NCI-H128 (cell line): Measurements from ENCODE around the gene FAT1.
A peak's percentile ranks its signal among the peaks of the same experiment; 100 is the strongest.

Source experiments
- DNase-seq: peaks from one replicate; lab custom pipeline; 2025; ENCODE audit not compliant: unreplicated experiment; lab: John Stamatoyannopoulos, UW

The FAT1 gene

DNA sequence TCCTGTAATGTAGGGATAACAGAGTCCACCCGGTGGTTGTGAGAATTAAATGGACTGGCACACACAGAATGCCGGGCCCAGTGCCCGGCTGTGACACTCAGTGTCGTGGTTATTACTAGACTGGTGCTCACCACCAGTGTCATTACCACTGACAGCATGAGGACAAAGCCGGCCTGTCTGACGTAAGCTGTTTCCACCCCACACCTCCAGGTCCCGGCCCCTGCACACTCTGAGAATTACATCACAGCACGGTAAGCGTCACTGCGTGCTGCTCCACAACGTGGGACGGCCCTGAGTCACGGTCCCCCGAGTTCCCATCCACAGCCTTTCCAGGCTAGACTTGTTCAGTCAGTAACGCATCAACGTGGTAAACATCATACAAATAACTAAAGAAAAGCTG is 22.9 kb downstream of the FAT1 start:
- no peak for DNase-seq

DNA sequence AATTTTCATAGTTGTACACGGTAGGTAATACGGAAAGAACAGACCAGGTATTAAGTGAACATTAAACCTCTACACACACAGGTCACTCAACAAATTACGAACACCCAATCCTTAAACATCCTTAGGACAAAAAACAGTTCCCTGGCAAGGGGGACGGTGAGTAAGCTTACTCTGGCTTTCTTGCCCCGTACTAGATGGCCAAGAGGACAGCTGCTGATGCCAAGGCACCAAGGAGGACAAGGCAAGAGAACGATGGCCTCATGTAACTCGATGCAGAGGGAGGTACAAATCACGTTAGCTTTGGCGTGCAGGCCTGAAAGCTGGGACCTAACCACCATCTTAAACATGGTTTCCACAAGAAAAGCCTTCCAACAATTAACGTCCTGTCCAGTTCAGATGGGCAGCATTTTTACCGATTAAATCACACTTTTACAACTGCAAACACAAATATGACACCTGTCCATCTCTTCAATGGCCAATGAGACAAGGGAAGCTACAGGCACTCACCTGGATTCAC is 23.7 kb downstream of the FAT1 start:
- DNase-seq, result no peak

DNA sequence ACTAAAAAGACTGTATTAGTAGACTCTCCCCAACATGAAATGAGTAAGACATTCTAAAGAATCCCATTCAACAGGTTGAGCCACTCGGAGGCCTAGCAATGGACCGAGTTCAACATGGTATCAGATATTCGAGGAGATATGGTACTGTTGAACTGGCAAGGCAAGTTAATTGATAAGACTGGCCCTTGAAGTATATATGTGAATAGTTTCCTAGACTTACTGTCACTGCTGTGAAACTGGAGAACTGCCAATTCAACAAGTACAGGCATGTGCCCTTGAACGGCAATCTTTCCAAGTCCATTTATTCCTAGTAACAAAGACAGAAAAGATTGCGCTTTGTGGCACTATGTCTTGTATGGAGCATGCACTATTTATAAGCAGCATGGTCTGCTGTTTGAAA is 24.4 kb downstream of the FAT1 start:
- DNase-seq, result no peak

DNA sequence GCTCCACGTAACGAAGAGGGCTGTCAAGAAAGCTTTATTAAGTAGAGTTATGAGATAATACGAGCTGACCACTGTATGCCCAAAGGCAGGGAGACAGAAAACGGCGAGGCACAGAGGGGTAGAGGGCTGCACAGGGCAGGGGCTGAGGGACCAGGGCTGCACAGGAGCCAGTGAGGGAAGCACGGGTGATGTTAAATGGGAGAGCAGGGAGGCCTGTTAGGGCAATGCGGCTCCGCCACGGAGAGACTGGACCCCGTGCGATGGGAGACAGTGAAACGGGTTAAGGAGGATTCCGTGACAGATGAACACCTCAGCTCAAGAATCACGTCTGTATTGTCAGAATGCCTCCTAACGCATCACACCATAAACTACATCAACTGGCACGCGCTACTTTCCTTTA is 25.1 kb downstream of the FAT1 start:
- no peak for DNase-seq

- no peak for DNase-seq
Observed at GRCh38 chr4:186698028-186698427, 25.6 kb downstream of the FAT1 start.

DNA sequence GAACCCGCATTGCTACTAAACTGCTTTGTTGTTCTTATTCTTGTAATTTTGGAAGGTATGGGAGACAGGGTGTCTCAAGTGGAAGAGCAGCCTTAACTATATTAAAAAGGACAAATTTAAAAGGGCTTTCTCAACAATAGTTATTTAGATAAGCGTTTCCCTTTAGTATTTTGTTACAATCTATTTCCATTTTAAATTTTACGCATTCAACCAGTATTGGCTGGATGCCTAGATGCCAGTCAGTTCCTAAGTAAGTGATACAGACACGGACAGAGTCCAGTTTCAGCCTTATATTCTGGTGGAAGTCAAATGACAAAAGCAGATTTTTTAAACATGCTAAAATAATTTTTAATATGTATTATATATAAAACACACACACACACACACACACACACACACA is 28.3 kb downstream of the FAT1 start:
- no peak for DNase-seq

- no peak for DNase-seq
Observed at GRCh38 chr4:186693894-186694293, 29.8 kb downstream of the FAT1 start.

DNA sequence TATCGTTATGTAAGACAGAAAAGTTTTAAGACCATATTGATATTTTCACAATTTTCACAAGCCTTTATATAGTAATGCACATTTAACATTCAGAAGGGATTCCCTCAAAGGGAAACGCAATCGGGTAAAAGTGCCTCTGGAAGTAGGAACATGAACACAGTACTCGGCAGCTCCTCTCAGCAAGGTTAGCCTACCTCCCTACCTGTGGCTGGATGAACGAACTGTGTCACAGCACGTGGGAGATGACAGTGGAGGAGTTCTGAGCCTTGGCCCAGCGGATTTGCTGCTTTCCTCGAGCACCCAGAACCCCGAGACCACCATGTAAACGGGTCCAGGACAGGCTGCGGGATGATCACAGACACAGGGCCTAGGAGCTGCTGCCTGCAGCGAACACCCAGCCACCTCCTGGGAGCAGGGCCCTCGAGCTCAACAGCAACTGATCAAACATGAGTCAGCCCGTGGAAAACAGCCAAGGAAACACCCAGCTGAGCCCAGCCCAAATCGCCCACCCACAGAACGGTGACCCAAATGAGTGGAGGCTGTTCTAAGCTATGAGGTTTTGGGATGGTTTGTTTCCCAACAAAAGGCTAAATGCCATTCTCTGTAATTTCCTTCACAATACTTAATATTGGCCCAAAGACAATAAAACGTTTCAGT is 30.4 kb downstream of the FAT1 start:
- DNase-seq, result no peak

DNA sequence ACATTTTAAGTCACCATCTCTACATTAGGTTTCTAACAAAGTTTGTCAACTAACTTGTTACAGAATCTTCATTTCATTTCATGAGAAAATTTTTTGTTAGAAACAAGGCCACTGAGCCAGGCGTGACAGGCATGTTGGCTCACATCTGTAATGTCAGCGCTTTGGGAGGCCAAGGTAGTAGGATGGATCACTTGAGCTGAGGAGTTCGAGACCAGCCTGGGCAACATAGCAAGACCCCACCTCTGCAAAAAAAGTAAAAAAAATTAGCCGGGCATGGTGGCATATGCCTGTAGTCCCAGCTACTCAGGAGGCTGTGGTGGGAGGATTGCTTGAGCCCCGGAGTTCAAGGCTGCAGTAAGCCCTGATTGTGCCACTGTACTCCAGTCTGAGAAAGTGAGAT is 32.3 kb downstream of the FAT1 start:
- DNase-seq, result no peak

- DNase-seq, result no peak
Observed at GRCh38 chr4:186689476-186689875, 34.2 kb downstream of the FAT1 start.

DNA sequence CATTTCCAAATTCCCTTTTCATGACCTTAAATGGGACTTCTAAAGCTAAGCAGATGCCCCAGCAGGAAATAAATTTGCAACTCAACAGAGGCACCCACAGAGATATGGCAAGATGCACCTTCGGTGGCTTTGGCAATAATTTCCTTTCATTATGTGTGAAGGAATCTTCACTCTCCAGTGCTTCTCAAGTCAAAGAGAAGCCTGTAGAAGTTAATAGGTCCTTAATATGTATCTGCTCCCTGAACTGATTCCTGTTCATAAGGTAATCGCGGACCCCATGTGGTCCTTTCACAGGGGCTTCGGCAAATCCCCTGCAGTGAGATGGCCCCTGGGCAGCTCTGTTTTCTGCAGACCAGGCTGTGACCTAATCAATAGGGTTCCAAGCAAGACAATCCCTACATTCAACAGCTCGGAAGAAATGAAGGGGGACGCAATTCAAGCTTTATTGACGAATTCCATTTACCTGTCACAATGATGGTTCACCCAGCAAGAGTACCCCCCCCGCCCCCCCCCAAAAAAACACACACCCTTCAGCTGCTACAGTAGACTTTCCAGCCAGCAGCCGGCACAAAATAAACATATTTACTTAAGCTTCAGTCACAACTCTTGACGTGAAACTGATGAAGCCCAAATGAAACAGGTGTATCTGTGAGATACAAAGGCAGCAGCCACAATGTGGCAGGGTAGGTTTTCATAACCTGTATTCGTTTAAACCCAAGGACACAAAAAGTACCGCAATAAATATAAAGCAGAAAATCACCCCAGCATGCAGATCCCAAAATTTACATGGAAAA is 35.3 kb downstream of the FAT1 start:
- DNase-seq, result peak; percentile 18

- no peak for DNase-seq
Observed at GRCh38 chr4:186687265-186687664, 36.4 kb downstream of the FAT1 start.

GRCh38 chr4:186685767-186686183 is 37.9 kb downstream of the FAT1 start:
- no peak for DNase-seq

DNA sequence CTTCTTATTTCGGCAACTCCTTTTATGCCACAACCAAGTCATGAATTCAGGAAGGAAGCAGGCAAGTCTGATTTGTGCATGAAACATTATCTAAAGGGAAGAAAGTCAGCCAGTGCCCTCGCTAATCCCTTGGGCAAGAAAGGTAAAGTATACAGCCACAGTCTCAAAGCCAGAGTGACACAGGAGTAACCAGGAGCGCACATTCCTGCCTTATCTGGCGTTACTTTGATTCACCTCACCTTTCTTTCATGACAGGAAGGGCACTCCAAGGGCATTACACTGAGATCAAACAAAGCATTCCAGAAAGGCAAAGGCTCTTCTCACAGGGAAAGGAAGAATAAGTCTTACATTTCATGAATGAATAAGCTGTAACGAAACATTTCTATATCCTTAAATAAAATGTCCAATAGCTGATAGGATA is 38.8 kb downstream of the FAT1 start:
- no peak for DNase-seq

GRCh38 chr4:186684220-186684619 is 39.4 kb downstream of the FAT1 start:
- no peak for DNase-seq

DNA sequence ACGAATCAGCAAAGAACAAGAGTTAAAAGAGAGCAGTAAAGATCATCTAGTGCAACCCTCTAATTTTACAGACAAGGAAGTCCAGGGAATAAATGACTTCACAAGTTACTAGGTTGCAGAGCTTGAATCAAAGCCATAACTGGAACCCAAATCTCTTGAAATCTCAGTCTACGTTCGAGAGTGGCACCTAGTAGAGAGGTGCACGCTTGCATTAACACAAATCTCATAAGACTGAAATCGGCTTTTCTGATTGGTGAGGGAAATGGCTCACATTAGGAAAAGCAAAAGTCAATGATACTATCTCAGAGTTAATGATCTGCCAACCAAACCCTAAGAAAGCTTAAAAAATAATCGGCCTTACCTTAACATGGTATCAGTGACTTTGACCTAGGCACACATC is 43.0 kb downstream of the FAT1 start:
- no peak for DNase-seq

GRCh38 chr4:186676531-186677161 is 47.0 kb downstream of the FAT1 start:
- DNase-seq, result no peak

GRCh38 chr4:186669735-186670134 is 53.9 kb downstream of the FAT1 start:
- DNase-seq, result no peak

GRCh38 chr4:186669159-186669731 is 54.4 kb downstream of the FAT1 start:
- no peak for DNase-seq

DNA sequence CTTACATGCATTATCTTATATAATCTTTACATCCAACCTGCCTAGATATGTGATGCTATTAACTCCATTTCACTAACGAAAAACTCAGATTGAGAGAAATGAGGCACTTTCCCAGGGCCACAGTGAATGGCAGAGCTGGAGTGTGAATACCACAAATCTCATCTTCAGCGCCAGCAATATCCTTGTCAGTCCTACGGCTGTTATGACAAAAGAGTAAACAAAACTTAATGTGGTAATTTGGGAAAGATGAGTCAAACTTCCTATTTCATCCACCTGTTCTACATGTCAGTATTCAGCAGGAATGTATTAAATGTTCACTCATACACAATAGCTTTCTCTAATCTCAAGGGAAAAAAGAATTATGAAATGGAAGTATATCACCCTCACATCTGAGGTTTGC is 56.9 kb downstream of the FAT1 start:
- no peak for DNase-seq

GRCh38 chr4:186666252-186666651 is 57.4 kb downstream of the FAT1 start:
- DNase-seq, result no peak

DNA sequence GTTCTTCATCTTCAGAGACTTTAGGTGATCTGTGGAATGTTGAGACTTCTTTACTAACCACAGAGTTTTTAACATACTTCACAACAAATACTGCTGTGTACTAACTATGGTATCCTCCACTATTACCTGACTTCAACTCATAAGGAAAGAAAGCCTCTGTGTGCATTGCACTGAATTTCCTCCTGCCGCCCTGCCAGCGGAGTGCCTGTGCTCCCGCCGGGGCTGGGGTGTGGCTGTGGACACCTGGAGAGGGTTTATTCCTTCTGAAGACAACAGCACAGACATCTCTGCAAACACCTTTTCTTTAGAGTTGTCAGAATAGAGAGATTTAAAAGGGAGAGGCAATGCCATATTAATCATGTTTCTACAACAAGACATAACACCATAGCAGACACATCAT is 63.3 kb downstream of the FAT1 start:
- DNase-seq, result no peak
